Stimulated activated naive CD4-positive, alpha-beta T cell (primary cell): ENCODE measurements around the gene CABYR.

Source experiments
- DNase-seq, 6 experiments: peaks; one replicate each; lab custom pipeline; 2025; lab: John Stamatoyannopoulos, UW

The CABYR gene

GRCh38 chr18:24189664-24190346 is 50.9 kb downstream of the CABYR start:
- DNase-seq = no peak

GRCh38 chr18:24190590-24190989 is 51.7 kb downstream of the CABYR start:
- DNase-seq = no peak

GRCh38 chr18:24195296-24196053 is 56.6 kb downstream of the CABYR start:
- no peak for DNase-seq

- DNase-seq = no peak
These were observed 57.9 kb downstream of the CABYR start for GRCh38 chr18:24196764-24197163.

- DNase-seq = no peak
These were observed 58.5 kb downstream of the CABYR start for GRCh38 chr18:24197412-24197811.

- DNase-seq = no peak
These were observed 59.6 kb downstream of the CABYR start for GRCh38 chr18:24198461-24198860.

- no peak for DNase-seq
These were observed 60.6 kb downstream of the CABYR start for GRCh38 chr18:24199372-24199962.

- DNase-seq = no peak
These were observed 61.8 kb downstream of the CABYR start for GRCh38 chr18:24200494-24201290.

- DNase-seq = no peak
These were observed 63.1 kb downstream of the CABYR start for GRCh38 chr18:24201699-24202687.

GRCh38 chr18:24204904-24205303 is 66.0 kb downstream of the CABYR start:
- DNase-seq = no peak

- no peak for DNase-seq
These were observed 69.6 kb downstream of the CABYR start for GRCh38 chr18:24208270-24209035.

GRCh38 chr18:24209558-24209957 is 70.7 kb downstream of the CABYR start:
- no peak for DNase-seq
